NCI-H2107 (cell line): ENCODE measurements around the gene ANKRD52.
A peak's percentile ranks its signal among the peaks of the same experiment; 100 is the strongest.
"Not testable (repeated sequence)": the region's sequence is repeated elsewhere in the genome, so short reads cannot be mapped to it uniquely, and the experiment has no call there.

Source experiments
- DNase-seq: peaks from one replicate; lab custom pipeline; 2025; lab: John Stamatoyannopoulos, UW

ANKRD52 gene

GRCh38 chr12:56258068-56258819 is at the start of gene ANKRD52:
Gene ANKRD52 (minus strand): TSS chr12:56258384. CDS start chr12:56258269, 115 bp downstream.
- DNase-seq, result peak; percentile 64

GRCh38 chr12:56307221-56307965 is 49.2 kb upstream of the ANKRD52 start:
- DNase-seq, result no peak

DNA sequence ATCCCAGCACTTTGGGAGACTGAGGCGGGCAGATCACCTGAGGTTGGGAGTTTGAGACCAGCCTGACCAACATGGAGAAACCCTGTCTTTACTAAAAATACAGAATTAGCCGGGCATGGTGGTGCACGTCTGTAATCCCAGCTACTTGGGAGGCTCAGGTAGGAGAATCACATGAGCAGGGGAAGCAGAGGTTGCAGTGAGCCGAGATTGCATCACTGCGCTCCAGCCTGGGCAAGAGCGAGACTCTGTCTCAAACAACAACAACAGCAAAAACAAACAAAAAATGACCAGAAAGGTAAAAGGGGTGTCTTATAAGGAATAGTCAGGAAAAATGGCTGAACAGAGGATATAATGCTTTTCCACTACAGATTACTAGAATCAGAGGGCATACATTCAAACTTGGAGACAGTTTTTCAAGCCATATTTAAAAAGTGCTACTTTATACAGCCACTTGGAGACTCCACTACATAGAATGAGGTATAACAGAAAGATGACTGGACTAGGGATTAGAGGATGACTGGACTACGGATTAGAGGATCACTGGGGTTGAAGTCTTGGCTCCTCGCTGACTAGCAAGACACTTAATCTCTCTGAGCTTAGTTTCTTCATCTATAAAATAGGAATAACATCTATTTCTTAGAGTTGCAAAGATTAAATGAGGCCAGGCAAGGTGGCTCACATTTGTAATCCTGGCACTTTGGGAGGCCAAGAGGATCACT is 46.8 kb upstream of the ANKRD52 start:
- DNase-seq, result no peak

DNA sequence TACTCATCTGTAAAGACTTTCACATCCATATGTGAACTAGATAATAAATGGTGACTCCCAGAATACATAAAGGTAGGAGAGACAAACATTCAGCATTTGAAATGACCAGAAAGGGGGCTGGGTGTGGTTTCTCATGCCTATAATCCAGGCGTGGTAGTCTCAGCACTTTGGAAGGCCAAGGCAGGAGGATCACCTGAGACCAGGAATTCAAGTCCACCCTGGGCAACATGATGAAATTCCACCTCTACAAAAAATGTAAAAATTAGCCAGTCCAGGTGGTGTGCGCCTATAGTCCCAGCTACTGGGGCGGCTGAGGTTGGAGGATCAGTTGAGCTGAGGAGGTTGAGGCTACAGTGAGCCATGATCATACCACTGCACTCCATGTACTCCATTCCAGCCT is 46.1 kb upstream of the ANKRD52 start:
- no peak for DNase-seq

GRCh38 chr12:56300644-56301464 is 42.7 kb upstream of the ANKRD52 start:
- no peak for DNase-seq

DNA sequence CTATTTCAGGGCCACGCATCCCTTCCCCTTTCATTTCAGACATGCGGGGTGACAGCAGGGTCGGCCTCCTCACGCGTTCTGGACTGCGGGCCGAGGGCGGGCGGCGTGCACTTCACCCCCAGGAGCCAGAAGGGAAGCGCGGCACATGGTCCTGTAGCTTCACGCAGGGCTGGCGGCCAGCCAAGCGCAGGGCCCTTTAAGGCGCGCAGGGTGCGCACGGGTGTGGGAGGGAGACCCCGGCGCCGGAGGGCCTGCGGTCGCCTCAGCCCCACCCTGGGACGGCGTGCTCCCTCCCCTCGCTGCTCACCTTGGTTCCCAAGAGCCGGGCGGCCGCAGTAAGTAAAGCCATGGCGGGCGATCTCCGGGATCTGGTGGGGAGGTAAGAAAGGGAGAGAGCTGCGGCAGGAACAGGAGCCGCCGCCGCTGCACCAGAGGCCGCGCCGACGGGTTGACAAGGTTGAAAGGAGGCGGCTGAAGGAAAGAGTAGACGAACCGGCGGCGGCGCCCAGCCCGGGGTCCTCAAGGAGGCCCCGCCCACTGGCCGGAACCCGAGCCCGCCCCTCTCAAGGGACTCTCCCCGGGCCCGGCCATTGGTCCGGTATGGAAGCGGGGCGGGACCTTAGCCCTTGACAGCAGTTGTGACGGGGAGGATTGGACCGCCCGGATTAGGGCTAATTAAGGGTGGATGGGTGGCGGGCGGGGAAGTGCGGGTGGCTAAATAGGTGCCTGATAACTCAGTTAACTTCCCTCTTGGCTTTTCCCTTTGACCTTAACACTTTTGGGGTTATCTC is 41.9 kb upstream of the ANKRD52 start, which contains the start of gene CS:
CS (minus strand) TSS at position 478 of the 791 bp plus-strand sequence; CDS start at position 349, 129 bp downstream.
- DNase-seq, result peak; percentile 98

DNA sequence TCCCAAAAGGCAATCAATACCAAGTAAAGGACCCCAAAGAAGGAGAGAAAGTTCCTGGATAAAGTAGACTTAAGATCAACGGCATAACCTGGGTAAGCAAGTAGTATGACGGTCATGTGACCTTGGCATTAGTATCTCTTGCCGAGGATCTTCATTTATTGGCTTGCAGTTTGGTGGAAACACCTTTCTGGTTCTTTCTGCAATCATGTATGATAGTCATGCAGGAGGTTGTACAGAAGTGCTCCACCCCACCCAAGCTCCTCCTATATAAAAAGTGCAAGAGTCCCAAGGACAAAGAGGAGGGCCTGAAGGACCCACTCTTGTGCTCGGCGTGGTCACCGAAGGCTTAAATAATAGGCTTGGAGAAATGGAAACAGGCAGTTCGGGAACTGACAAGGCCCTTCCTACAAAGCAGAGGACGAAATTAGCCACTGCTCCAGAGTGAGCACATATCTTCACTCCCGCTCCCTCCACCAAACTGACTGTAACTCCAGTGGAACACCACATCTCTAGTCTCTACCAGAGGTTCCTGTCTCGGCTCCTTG is 41.2 kb upstream of the ANKRD52 start:
- no peak for DNase-seq

GRCh38 chr12:56298828-56299227 is 40.6 kb upstream of the ANKRD52 start:
- DNase-seq, result no peak

DNA sequence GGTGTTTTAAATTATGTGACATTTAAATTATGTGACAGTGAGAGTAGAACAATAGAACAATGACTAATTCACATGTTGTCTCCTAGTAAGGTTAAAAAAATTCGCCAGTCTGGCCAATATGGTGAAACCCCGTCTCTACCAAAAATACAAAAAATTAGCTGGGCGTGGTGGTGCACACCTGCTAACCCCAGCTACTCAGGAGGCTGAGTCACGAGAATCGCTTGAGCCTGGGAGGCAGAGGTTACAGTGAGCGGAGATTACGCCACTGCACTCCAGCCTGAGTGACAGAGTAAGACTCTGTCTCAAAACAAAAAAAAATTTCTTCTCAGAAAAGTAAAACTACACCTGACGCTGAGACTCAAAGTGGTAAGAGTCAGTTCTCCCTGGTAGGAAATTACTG is 39.2 kb upstream of the ANKRD52 start:
- no peak for DNase-seq

DNA sequence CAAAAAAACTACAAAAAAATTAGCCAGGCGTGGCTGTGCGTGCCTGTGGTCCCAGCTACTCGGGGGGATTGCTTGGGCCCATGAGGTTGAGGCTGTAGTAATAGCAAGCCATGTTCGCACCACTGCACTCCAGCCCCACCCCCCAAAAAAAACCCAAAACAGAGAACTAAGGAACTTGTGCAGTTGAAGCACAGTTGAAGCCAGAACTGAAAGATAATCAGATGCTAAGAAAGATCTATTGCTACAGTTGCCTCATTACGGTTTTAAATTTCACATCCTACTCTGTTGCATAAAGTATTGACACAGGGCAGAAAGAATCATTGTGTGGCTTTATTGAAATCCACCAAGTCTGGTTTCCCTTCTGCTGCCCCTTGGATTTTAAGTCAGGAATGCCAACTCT is 38.1 kb upstream of the ANKRD52 start:
- no peak for DNase-seq

DNA sequence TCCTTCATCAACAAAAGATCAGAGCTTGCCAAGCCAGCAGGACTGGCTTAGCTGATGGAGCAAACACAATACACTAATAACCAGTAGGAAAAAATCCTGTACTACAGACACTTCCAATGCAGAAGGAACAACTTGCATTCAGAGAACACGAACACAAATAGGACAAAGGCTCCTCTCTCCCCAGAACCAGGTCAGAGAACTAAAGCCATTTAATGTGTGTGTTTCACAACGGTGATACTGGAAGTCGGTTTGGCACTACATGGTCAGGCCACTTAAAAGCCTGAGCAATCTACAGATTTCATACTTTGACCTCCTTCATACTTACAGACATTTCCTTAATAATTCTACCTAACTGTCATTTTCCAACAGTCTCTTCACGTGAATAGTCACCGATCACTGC is 35.6 kb upstream of the ANKRD52 start:
- DNase-seq, result no peak

- DNase-seq, result no peak
Observed at GRCh38 chr12:56288705-56289387, 30.7 kb upstream of the ANKRD52 start.

- DNase-seq, result no peak
Observed at GRCh38 chr12:56286044-56286830, 28.1 kb upstream of the ANKRD52 start.

DNA sequence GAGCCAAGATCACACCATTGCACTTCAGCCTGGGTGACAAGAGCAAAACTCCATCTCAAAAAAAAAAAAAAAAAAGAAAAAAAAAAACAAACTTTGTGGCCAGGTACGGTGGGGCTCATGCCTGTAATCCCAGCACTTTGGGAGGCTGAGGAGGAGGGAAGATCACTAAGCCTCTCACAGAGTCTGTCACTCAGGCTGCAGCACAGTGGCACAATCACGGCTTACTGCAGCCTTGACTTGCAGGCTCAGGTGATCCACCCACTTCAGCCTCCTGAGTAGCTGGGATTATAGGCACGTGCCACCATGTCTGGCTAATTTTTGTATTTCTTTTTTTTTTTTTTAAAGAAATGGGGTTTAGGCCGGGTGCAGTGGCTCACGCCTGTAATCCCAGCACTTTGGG is 26.1 kb upstream of the ANKRD52 start:
- DNase-seq, result not testable (repeated sequence)

- no peak for DNase-seq
Observed at GRCh38 chr12:56282579-56282978, 24.4 kb upstream of the ANKRD52 start.

DNA sequence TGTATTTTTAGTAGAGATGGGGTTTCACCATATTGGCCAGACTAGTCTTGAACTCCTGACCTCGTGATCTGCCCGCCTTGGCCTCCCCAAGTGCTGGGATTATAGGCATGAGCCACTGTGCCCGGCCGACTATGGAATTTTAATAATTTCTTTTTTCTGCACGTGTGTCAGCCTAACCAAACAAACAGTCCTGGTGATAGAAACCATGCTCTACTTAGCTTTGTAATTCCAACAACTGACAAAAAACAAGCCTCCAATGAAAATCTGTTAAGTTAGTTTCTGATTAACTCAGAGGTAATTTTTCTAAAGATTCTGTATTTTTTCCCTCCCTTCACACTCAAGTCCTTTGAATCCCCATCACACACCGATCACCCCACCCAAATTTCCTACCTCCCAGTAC is 23.8 kb upstream of the ANKRD52 start:
- no peak for DNase-seq

- DNase-seq, result no peak
Observed at GRCh38 chr12:56280849-56281248, 22.7 kb upstream of the ANKRD52 start.

GRCh38 chr12:56278905-56279304 is 20.7 kb upstream of the ANKRD52 start:
- DNase-seq, result no peak

GRCh38 chr12:56274299-56274698 is 16.1 kb upstream of the ANKRD52 start:
- DNase-seq, result no peak
